Urinary bladder (tissue), 4 donors: ENCODE data around the gene ERC2. TPM values are rescaled to one million over a fixed set of nuclear protein-coding genes. Genes with fewer than 3 reads are reported as not detected.

ENCODE experiments used
- DNase-seq: peaks from one replicate; pipeline ENCODE4 v3.0.0-alpha.2; 2015; ENCODE audit errors: extremely low spot score
- H3K27ac ChIP-seq: one replicate; pipeline ENCODE4 v1.5.1; 2013; ENCODE audit warnings: low read depth, mild to moderate bottlenecking, moderate library complexity
- H3K36me3 ChIP-seq: one replicate; pipeline ENCODE4 v1.6.1; 2013; ENCODE audit warnings: mild to moderate bottlenecking, moderate library complexity; ENCODE audit not compliant: insufficient read depth
- H3K4me1 ChIP-seq: one replicate; pipeline ENCODE4 v1.6.1; 2013; ENCODE audit warnings: mild to moderate bottlenecking, moderate library complexity; ENCODE audit not compliant: insufficient read depth
- H3K4me3 ChIP-seq: one replicate; pipeline ENCODE4 v1.5.1; 2013; ENCODE audit warnings: low read depth, low read length
- WGBS: extraction: QIAGEN DNeasy Blood & Tissue Kit; methylation state at CpG from one replicate; pipeline ENCODE4 v1.1.7; 2013; 5-methylcytosine and 5-hydroxymethylcytosine counted together
- polyA plus RNA-seq: library from polyadenylated mRNA; stranded (reverse); fragments of 200-250 nt; gene quantifications from one replicate; pipeline ENCODE4 v1.2.3, GENCODE V29; 2013
- total RNA-seq: library from RNA; depleted of rRNA; stranded (reverse); fragments of >200 nt; gene quantifications from one replicate; pipeline ENCODE4 v1.2.3, GENCODE V29; 2014
- donor health status: healthy with polysubstance abuse.
- donor health status: healthy.

ERC2 gene
- total and polyA plus RNA-seq, 2 donors = 0.49 to 3.0 TPM

GRCh38 chr3:55823001-55823400, 645.3 kb downstream of the ERC2 start:
- H3K27ac ChIP-seq = no peak overlapping the region
- DNase-seq = no peak

GRCh38 chr3:55819005-55819404, 649.3 kb downstream of the ERC2 start:
- H3K36me3 ChIP-seq = no peaks in the 10 kb centered on the region
- DNase-seq = no peak
- WGBS = 84% methylated on average over 6 of the region's 6 CpGs
- H3K4me1 ChIP-seq = no peaks in the 10 kb centered on the region
- H3K4me3 ChIP-seq = no peak overlapping the region
- no peak overlapping the region for H3K27ac ChIP-seq

More at GRCh38 chr3:55823001-55823400, 645.3 kb downstream of the ERC2 start:
- Histone ChIP-seq H3K4me3 (no peak overlapping the region), H3K4me1 (peaks cover 2% of the 10 kb centered on the region), H3K36me3 (no peaks in the 10 kb centered on the region)

DNA sequence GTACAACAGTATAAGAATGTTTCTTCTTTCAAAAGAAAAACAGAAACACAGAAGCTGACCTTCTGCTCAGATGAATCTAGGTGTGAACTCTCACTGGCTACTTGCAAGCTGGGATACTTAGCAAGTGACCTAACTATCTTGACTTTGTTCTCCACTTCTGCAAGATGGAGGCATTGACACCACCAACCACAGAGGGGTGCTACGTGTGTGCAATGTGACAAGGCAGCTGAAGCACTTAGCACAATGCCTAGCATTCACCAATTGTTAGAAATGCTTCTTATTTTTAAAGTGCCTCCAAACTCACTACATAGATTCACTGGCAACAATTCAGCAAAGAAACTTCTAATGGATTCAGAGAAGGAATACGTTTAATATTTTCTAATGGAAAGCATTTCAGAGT, 649.8 kb downstream of the ERC2 start:
- WGBS = 72% methylated on average over 2 of the region's 2 CpGs
- H3K4me3 ChIP-seq = no peak overlapping the region
- no peak overlapping the region for H3K27ac ChIP-seq
- no peaks in the 10 kb centered on the region for H3K4me1 ChIP-seq
- DNase-seq = no peak
- no peaks in the 10 kb centered on the region for H3K36me3 ChIP-seq

- no peak for DNase-seq
- no peaks in the 10 kb centered on the region for H3K4me1 ChIP-seq
- no peak overlapping the region for H3K4me3 ChIP-seq
- 91% methylated on average over 8 of the region's 8 CpGs for WGBS
- no peak overlapping the region for H3K27ac ChIP-seq
- H3K36me3 ChIP-seq = no peaks in the 10 kb centered on the region
Observed at GRCh38 chr3:55816794-55817576, 651.3 kb downstream of the ERC2 start.

DNA sequence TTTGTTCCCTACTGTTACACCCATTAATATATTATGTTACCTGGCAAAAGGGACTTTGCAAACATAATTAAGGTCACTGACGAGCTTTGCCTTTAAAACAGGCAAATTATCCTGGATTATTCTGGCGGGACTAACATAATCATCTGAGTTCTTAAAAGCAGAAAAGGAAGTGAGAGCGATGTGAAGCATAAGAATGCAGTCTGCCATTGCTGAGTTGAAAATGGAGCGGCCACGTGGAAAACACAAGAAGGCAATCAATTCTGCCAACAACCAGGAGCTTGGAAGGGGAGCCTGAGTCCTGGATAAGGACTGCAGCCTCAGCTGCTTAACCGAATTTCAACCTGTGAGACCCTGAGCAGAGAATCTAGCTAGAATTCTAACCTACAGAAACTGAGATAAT, 653.0 kb downstream of the ERC2 start:
- Histone ChIP-seq H3K36me3 (no peaks in the 10 kb centered on the region), H3K27ac (no peak overlapping the region), H3K4me3 (no peak overlapping the region), H3K4me1 (no peaks in the 10 kb centered on the region)
- 93% methylated on average over 6 of the region's 6 CpGs for WGBS
- DNase-seq = no peak

- no peaks in the 10 kb centered on the region for H3K4me1 ChIP-seq
- DNase-seq = no peak
- no peak overlapping the region for H3K27ac ChIP-seq
Observed at GRCh38 chr3:55813268-55814097, 654.8 kb downstream of the ERC2 start.

GRCh38 chr3:55812394-55813013, 655.8 kb downstream of the ERC2 start:
- no peak overlapping the region for H3K4me3 ChIP-seq
- no peak overlapping the region for H3K27ac ChIP-seq
- H3K4me1 ChIP-seq = no peaks in the 10 kb centered on the region
- no peaks in the 10 kb centered on the region for H3K36me3 ChIP-seq
- DNase-seq = no peak
- 92% methylated on average over 5 of the region's 5 CpGs for WGBS

More at GRCh38 chr3:55813268-55814097, 654.8 kb downstream of the ERC2 start:
- no peak overlapping the region for H3K4me3 ChIP-seq
- 78% methylated on average over 3 of the region's 3 CpGs for WGBS
- H3K36me3 ChIP-seq = no peaks in the 10 kb centered on the region

- no peaks in the 10 kb centered on the region for H3K36me3 ChIP-seq
- no peak for DNase-seq
- no peaks in the 10 kb centered on the region for H3K4me1 ChIP-seq
- H3K27ac ChIP-seq = no peak overlapping the region
- 91% methylated on average over 1 of the region's 1 CpG for WGBS
- H3K4me3 ChIP-seq = no peak overlapping the region
Observed at GRCh38 chr3:55807210-55807609, 661.1 kb downstream of the ERC2 start.

DNA sequence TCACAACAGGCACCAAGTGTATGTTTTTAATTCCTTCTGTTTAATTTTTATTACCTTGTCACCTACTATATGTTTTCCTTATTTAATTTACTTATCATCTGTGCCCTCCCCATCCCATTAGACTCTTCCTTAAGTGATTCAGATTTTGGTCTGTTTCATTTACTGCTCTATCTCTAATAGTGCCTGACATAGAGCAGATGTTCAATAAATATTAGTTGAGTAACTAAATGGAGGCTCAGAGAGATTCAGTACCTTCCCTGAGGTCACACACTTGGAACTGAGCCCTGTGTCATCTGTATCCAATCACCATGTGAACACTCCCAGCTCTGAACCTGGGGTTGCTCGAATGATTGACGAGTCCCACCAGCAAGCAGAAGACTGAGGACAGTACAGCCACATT, 663.1 kb downstream of the ERC2 start:
- WGBS = 88% methylated on average over 2 of the region's 2 CpGs
- Histone ChIP-seq H3K4me3 (no peak overlapping the region), H3K36me3 (no peaks in the 10 kb centered on the region), H3K4me1 (no peaks in the 10 kb centered on the region), H3K27ac (no peak overlapping the region)
- no peak for DNase-seq

- H3K4me3 ChIP-seq = no peak overlapping the region
- no peaks in the 10 kb centered on the region for H3K4me1 ChIP-seq
- WGBS = 76% methylated on average over 7 of the region's 7 CpGs
- H3K27ac ChIP-seq = no peak overlapping the region
- H3K36me3 ChIP-seq = no peaks in the 10 kb centered on the region
- DNase-seq = no peak
Observed at GRCh38 chr3:55804170-55805095, 663.8 kb downstream of the ERC2 start.

DNA sequence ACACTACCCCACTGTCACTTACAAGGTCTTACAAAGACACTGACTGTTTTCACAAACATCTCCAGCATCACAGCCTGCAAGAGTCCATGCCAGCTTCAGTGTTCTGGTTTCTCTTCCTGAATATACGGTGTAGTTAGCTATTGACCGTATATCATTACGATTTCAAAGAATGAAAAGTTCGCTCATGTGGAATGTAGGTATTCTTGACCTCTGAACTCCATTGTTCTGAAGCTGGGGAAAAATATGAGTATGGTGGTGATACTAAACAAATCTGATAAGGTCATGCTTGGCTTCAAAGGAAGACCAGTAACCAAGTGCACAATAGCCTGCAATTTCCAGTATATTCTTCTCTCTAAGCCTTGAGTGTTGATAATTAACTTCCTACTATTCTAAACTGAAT, 665.5 kb downstream of the ERC2 start:
- no peak overlapping the region for H3K27ac ChIP-seq
- H3K4me3 ChIP-seq = no peak overlapping the region
- no peak for DNase-seq
- H3K36me3 ChIP-seq = no peaks in the 10 kb centered on the region
- H3K4me1 ChIP-seq = no peaks in the 10 kb centered on the region
- 89% methylated on average over 4 of the region's 4 CpGs for WGBS

- H3K4me3 ChIP-seq = no peak overlapping the region
Observed at GRCh38 chr3:55801676-55802075, 666.6 kb downstream of the ERC2 start.

GRCh38 chr3:55801068-55801467, 667.2 kb downstream of the ERC2 start:
- H3K4me1 ChIP-seq = no peaks in the 10 kb centered on the region
- no peaks in the 10 kb centered on the region for H3K36me3 ChIP-seq
- 85% methylated on average over 3 of the region's 3 CpGs for WGBS
- no peak for DNase-seq
- no peak overlapping the region for H3K4me3 ChIP-seq
- H3K27ac ChIP-seq = no peak overlapping the region

More at GRCh38 chr3:55801676-55802075, 666.6 kb downstream of the ERC2 start:
- 69% methylated on average over 2 of the region's 2 CpGs for WGBS
- DNase-seq = no peak
- H3K4me1 ChIP-seq = no peaks in the 10 kb centered on the region
- H3K27ac ChIP-seq = no peak overlapping the region
- H3K36me3 ChIP-seq = no peaks in the 10 kb centered on the region
